Activated B cell treated with CpG ODN at 0.5 μM for 24 hours (primary cell): ENCODE measurements around the gene DHRSX. TPM values are rescaled to one million over a fixed set of nuclear protein-coding genes. Genes with fewer than 3 reads are reported as not detected.
"Not testable (repeated sequence)": the region's sequence is repeated elsewhere in the genome, so short reads cannot be mapped to it uniquely, and the experiment has no call there.

Experiments
- ATAC-seq: fragments of 200-7000 bp; cut with Tn5 transposase; one replicate; pipeline ENCODE4 v1.10.0; 2021; ENCODE audit warnings: low read depth, mild to moderate bottlenecking, moderate library complexity
- CTCF ChIA-PET: fragments of 350-600 bp; sonication (Branson Sonifier 250); formaldehyde crosslinking; loops from one replicate; lab custom pipeline; 2021; ENCODE audit warnings: antibody characterized with exemption; lab: Charles Lee
- POLR2A ChIA-PET: fragments of 350-600 bp; sonication (Branson Sonifier 250); formaldehyde crosslinking; loops from one replicate; lab custom pipeline; 2021; ENCODE audit warnings: antibody characterized with exemption; lab: Charles Lee
- DNase-seq: peaks from one replicate; pipeline ENCODE4 v3.0.0; 2022
- H3K27ac Mint-ChIP-seq: one replicate; pipeline ENCODE4 v1.8.0; 2020; ENCODE audit warnings: mixed read lengths
- H3K27me3 Mint-ChIP-seq: one replicate; pipeline ENCODE4 v1.8.0; 2021; ENCODE audit warnings: mixed read lengths
- H3K36me3 Mint-ChIP-seq: one replicate; pipeline ENCODE4 v1.8.0; 2021; ENCODE audit warnings: low read depth, mixed read lengths
- H3K4me1 Mint-ChIP-seq: one replicate; pipeline ENCODE4 v1.8.0; 2021; ENCODE audit warnings: mixed read lengths
- H3K4me3 Mint-ChIP-seq: one replicate; pipeline ENCODE4 v1.8.0; 2020; ENCODE audit warnings: mild to moderate bottlenecking, mixed read lengths
- H3K9me3 Mint-ChIP-seq: one replicate; pipeline ENCODE4 v1.8.0; 2020; ENCODE audit warnings: mixed read lengths
- intact Hi-C: fragments of 100-400 bp; cut with micrococcal nuclease; formaldehyde crosslinking; loops from one replicate; pipeline ENCODE4 v1.15.1; 2024
- total RNA-seq: library from RNA; stranded (reverse); gene quantifications from 2 replicates; pipeline ENCODE4 v1.2.3, GENCODE V29; 2022
- TF ChIP-seq, protein P1 (sequence below): fragments of 200-600 bp; IDR thresholded peaks from one replicate; pipeline ENCODE4 v1.8.0; 2022; ENCODE audit warnings: antibody characterized with exemption, mild to moderate bottlenecking

Gene DHRSX
- total RNA-seq, 1 donor from 2014 or later, result 28.3 TPM

DNA sequence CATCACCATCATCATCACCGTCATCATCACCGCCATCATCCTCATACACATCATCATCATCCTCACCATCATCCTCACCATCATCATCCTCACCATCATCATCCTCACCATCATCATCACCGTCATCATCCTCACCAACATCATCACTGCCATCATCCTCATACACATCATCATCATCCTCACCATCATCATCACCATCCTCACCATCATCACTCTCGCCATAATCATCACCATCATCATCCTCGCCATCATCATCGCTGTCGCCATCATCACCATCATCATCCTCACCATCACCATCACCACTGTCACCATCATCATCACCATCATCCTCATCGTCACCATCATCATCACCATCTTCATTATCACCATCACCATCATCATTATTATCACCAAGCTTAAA lies 19.8 kb upstream of the DHRSX start:
- ATAC-seq (no peak), DNase-seq (no peak)
- peaks cover 2% of the 10 kb centered on the region for H3K9me3 Mint-ChIP-seq
- no peaks in the 10 kb centered on the region for H3K27me3 Mint-ChIP-seq
- TF ChIP-seq, protein P1, sequence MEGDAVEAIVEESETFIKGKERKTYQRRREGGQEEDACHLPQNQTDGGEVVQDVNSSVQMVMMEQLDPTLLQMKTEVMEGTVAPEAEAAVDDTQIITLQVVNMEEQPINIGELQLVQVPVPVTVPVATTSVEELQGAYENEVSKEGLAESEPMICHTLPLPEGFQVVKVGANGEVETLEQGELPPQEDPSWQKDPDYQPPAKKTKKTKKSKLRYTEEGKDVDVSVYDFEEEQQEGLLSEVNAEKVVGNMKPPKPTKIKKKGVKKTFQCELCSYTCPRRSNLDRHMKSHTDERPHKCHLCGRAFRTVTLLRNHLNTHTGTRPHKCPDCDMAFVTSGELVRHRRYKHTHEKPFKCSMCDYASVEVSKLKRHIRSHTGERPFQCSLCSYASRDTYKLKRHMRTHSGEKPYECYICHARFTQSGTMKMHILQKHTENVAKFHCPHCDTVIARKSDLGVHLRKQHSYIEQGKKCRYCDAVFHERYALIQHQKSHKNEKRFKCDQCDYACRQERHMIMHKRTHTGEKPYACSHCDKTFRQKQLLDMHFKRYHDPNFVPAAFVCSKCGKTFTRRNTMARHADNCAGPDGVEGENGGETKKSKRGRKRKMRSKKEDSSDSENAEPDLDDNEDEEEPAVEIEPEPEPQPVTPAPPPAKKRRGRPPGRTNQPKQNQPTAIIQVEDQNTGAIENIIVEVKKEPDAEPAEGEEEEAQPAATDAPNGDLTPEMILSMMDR, result no peak
- CTCF ChIA-PET, result no interaction called here
- POLR2A ChIA-PET, result no interaction called here
- peaks cover 31% of the 10 kb centered on the region for H3K4me1 Mint-ChIP-seq
- no peak overlapping the region for H3K4me3 Mint-ChIP-seq
- intact Hi-C loops, result loop anchor here (5.0 kb wide), 3 partner anchors 57 to 1068 kb away; partner anchors contain the start of gene ASMTL
- H3K36me3 Mint-ChIP-seq, result no peaks in the 10 kb centered on the region
- H3K27ac Mint-ChIP-seq, result no peak overlapping the region

DNA sequence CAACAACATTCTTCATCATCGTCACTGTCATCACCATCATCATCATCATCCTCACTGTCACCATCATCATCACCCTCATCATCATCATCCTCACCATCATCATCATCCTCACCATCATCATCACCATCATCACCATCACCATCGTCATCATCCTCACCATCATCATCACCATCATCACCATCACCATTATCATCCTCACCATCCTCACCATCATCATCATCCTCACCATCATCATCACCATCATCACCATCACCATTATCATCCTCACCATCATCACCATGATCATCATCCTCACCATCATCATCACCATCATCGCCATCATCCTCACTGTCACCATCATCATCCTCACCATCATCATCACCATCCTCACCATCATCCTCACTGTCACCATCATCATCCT lies 18.9 kb upstream of the DHRSX start:
- H3K27me3 Mint-ChIP-seq, POLR2A ChIA-PET, DNase-seq, H3K4me3 Mint-ChIP-seq, H3K9me3 Mint-ChIP-seq, H3K36me3 Mint-ChIP-seq, ATAC-seq, H3K27ac Mint-ChIP-seq, CTCF ChIA-PET: not testable (repeated sequence)
- peaks cover 37% of the 10 kb centered on the region for H3K4me1 Mint-ChIP-seq
- intact Hi-C loops, result loop anchor here (5.0 to 10.0 kb wide), 5 partner anchors 58 to 1127 kb away; partner anchors contain the start of genes ASMTL and SLC25A6

DNA sequence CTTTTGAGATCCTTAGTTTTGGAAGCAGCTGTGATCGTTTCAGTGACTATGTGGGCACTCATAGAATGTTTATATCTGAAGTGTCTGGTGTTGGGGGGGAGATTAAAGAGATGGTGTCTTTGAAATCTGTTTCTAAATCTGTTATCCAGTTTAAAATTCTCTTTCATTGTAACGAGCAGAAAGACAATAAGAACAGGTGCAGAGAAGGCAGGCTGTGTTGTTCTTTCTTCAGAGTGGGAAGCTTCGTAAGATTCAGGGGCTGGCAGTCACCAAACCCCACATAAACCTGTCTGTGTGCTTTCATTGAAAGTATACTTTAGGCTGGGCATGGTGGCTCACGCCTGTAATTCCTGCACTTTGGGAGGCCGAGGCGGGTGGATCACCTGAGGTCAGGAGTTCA lies 16.3 kb upstream of the DHRSX start:
- DNase-seq, result no peak
- H3K4me3 Mint-ChIP-seq, result peak overlapping the region; percentile 65
- ChIA-PET POLR2A (no interaction called here), CTCF (no interaction called here)
- H3K36me3 Mint-ChIP-seq, result no peaks in the 10 kb centered on the region
- H3K4me1 Mint-ChIP-seq, result peaks cover 47% of the 10 kb centered on the region
- TF ChIP-seq, protein P1, result no peak
- intact Hi-C loops, result loop anchor here (5.0 to 10.0 kb wide), 2 partner anchors 862 to 1125 kb away; partner anchors contain the start of gene SLC25A6
- peak overlapping the region; percentile 62 for H3K27ac Mint-ChIP-seq
- no peaks in the 10 kb centered on the region for H3K27me3 Mint-ChIP-seq
- no peak for ATAC-seq
- H3K9me3 Mint-ChIP-seq, result no peaks in the 10 kb centered on the region

DNA sequence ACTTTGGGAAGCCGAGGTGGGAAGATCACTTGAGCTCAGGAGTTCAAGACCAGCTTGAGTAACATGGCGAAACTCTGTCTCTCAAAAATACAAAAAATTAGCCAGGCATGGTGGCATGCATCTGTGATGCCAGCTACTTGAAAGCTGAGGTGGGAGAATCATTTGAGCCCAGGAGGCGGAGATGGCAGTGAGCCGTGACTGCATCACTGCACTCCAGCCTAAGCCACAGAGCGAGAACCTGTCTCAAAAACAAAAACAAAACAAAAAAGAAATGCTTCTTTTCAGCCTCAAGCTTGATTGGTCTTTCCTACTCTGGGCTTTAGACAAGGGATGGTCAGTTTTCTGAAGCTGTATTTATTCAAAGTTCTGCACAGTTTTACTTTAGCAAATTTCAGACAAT lies 15.8 kb upstream of the DHRSX start:
- Mint-ChIP-seq H3K27ac (peak overlapping the region; percentile 62), H3K4me3 (peak overlapping the region; percentile 65), H3K9me3 (no peaks in the 10 kb centered on the region)

DNA sequence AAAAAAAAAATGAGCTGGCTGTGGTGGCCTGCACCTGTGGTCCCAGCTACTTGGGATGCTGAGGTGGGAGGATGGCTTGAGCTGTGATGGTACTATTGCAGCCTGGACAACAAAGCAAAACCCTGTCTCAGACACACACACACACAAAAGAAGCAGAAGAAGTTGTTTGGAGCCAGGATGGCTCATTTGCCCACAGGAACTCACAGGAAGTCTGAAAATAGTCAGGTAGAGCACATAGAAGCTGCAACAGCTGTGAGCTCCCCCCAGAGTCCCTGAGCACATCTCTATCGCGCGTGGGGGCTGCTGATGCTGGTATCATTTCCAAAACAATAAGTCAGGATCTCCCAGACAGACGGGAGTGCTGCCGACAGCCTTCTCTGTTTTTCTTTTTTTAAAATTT lies 13.4 kb upstream of the DHRSX start:
- Mint-ChIP-seq H3K36me3 (no peaks in the 10 kb centered on the region), H3K4me3 (no peak overlapping the region), H3K9me3 (no peaks in the 10 kb centered on the region), H3K27ac (no peak overlapping the region), H3K4me1 (peaks cover 54% of the 10 kb centered on the region), H3K27me3 (no peaks in the 10 kb centered on the region)
- TF ChIP-seq, protein P1, result no peak
- ChIA-PET POLR2A (no interaction called here), CTCF (no interaction called here)
- no peak for DNase-seq
- ATAC-seq, result peak; percentile 12
- intact Hi-C loops, result loop anchor here (10.0 kb wide), 1 partner anchor 859 kb away; no protein-coding TSS in a partner anchor

More for the DNA sequence above, 15.8 kb upstream of the DHRSX start:
- ChIA-PET POLR2A (no interaction called here), CTCF (no interaction called here)
- DNase-seq, result no peak
- peaks cover 50% of the 10 kb centered on the region for H3K4me1 Mint-ChIP-seq
- no peaks in the 10 kb centered on the region for H3K36me3 Mint-ChIP-seq
- intact Hi-C loops, result loop anchor here (5.0 to 10.0 kb wide), 2 partner anchors 862 to 1124 kb away; partner anchors contain the start of gene SLC25A6
- H3K27me3 Mint-ChIP-seq, result no peaks in the 10 kb centered on the region
- ATAC-seq, result peak; percentile 56
- TF ChIP-seq, protein P1, result no peak
